GM12892 (cell line): ENCODE data around the gene SHISA9.

ENCODE experiments used
- POLR2A ChIP-seq: IDR thresholded peaks from 2 replicates; pipeline ENCODE4 v1.6.1; 2011; ENCODE audit warnings: low read depth, low read length, control low read depth
- POLR2AphosphoS5 ChIP-seq: IDR thresholded peaks from 2 replicates; pipeline ENCODE4 v1.6.1; 2011; ENCODE audit warnings: low read depth, low read length, control low read depth
- TAF1 ChIP-seq: IDR thresholded peaks from 2 replicates; pipeline ENCODE4 v1.6.1; 2011; ENCODE audit warnings: low read depth, mild to moderate bottlenecking, control low read depth, low read length, borderline replicate concordance

GRCh38 chr16:12971241-12971640 is 69.8 kb downstream of the SHISA9 start:
- no peak for TF ChIP-seq POLR2AphosphoS5
- TF ChIP-seq TAF1 = no peak
- TF ChIP-seq POLR2A = no peak
